ENCODE measurements around the gene C2orf76.

Gene C2orf76

GRCh38 chr2:119337749-119338148 lies 28.9 kb downstream of the C2orf76 start:
- Histone ChIP-seq H3K4me3 (no peak overlapping the region), H3K27ac (no peak overlapping the region)
- no peak for TF ChIP-seq CTCF (IDR thresholded peaks at IDR 0.05)
- DNase-seq (ENCODE audit: low spot score) = no peak

- no peak overlapping the region for H3K27ac ChIP-seq
- no peak for DNase-seq (ENCODE audit: low spot score)
- H3K4me3 ChIP-seq = no peak overlapping the region
- TF ChIP-seq CTCF (IDR thresholded peaks at IDR 0.05) = no peak
These were observed 32.8 kb downstream of the C2orf76 start for GRCh38 chr2:119333833-119334232.

- DNase-seq (ENCODE audit: low spot score) = no peak
- no peak overlapping the region for H3K4me3 ChIP-seq
- no peak overlapping the region for H3K27ac ChIP-seq
- no peak for TF ChIP-seq CTCF (IDR thresholded peaks at IDR 0.05)
These were observed 33.3 kb downstream of the C2orf76 start for GRCh38 chr2:119333360-119333759.

GRCh38 chr2:119332953-119333352 lies 33.7 kb downstream of the C2orf76 start:
- no peak overlapping the region for H3K4me3 ChIP-seq
- H3K27ac ChIP-seq = no peak overlapping the region
- TF ChIP-seq CTCF (IDR thresholded peaks at IDR 0.05) = no peak
- DNase-seq (ENCODE audit: low spot score) = no peak

- no peak for TF ChIP-seq CTCF (IDR thresholded peaks at IDR 0.05)
- no peak for DNase-seq (ENCODE audit: low spot score)
- Histone ChIP-seq H3K27ac (no peak overlapping the region), H3K4me3 (no peak overlapping the region)
These were observed 39.2 kb downstream of the C2orf76 start for GRCh38 chr2:119327431-119327830.

- no peak for DNase-seq (ENCODE audit: low spot score)
- Histone ChIP-seq H3K4me3 (no peak overlapping the region), H3K27ac (no peak overlapping the region)
- no peak for TF ChIP-seq CTCF (IDR thresholded peaks at IDR 0.05)
These were observed 39.7 kb downstream of the C2orf76 start for GRCh38 chr2:119326938-119327337.

- TF ChIP-seq CTCF (IDR thresholded peaks at IDR 0.05) = no peak
- DNase-seq (ENCODE audit: low spot score) = no peak
- Histone ChIP-seq H3K27ac (no peak overlapping the region), H3K4me3 (no peak overlapping the region)
These were observed 41.9 kb downstream of the C2orf76 start for GRCh38 chr2:119324685-119325270.

All from coronary artery (tissue), 2 donors.